Endothelial cell of umbilical vein (primary cell): ENCODE measurements around the gene ZDHHC14. TPM values are rescaled to one million over a fixed set of nuclear protein-coding genes. Genes with fewer than 3 reads are reported as not detected.

ENCODE experiments used
- BruUV-seq: library from RNA; stranded (reverse); fragments of 400-500 nt; replicated peaks from 2 replicates; lab custom pipeline; 2021; lab: Mats Ljungman, UMichigan
- CTCF ChIA-PET: fragments of 300-600, 350-600 bp; sonication (Branson Sonifier 250); formaldehyde crosslinking; loops from one replicate; lab custom pipeline; 2021; ENCODE audit warnings: antibody characterized with exemption, inconsistent platforms; lab: Charles Lee
- POLR2A ChIA-PET: fragments of 300-600, 350-600 bp; sonication (Branson Sonifier 250); formaldehyde crosslinking; loops from one replicate; lab custom pipeline; 2021; ENCODE audit warnings: antibody characterized with exemption, inconsistent platforms; lab: Charles Lee
- DNase-seq: peaks from one replicate; pipeline ENCODE4 v3.0.0-alpha.2; 2011; ENCODE audit warnings: low read depth, low spot score
- FAIRE-seq: peaks from 2 replicates; lab custom pipeline; 2011; peaks lifted over from hg19 to GRCh38; lab: Jason Lieb, UNC
- H2AFZ ChIP-seq: 2 replicates; pipeline ENCODE4 v1.6.0; 2012; ENCODE audit warnings: low read depth, low read length, control low read depth, inconsistent platforms
- H3K27ac ChIP-seq: 2 replicates; pipeline ENCODE4 v1.5.1; 2011; ENCODE audit warnings: low read depth, mild to moderate bottlenecking, control low read depth, low read length, moderate library complexity; ENCODE audit not compliant: insufficient read depth
- H3K27me3 ChIP-seq, 2 experiments: 2 replicates each; pipeline versions ENCODE4 v1.6.0 to v1.6.1; 2011; ENCODE audit warnings: low read length in 2 of 2, mixed read lengths in 1 of 2; ENCODE audit not compliant: control insufficient read depth in 2 of 2, insufficient read depth in 2 of 2
- H3K36me3 ChIP-seq, 2 experiments: 2 replicates in 1 of 2; 3 replicates in 1 of 2; pipeline ENCODE4 v1.5.1; 2011; ENCODE audit warnings: low read length in 2 of 2, mild to moderate bottlenecking in 1 of 2, moderate library complexity in 1 of 2; ENCODE audit not compliant: control insufficient read depth in 2 of 2, insufficient read depth in 2 of 2; ENCODE audit errors: extremely low read depth in 1 of 2
- H3K4me1 ChIP-seq: 3 replicates; pipeline ENCODE4 v1.5.1; 2011; ENCODE audit warnings: mild to moderate bottlenecking, low read length; ENCODE audit not compliant: control insufficient read depth, insufficient read depth; ENCODE audit errors: extremely low read depth
- H3K4me2 ChIP-seq: 2 replicates; pipeline ENCODE4 v1.6.1; 2011; ENCODE audit warnings: low read length, control low read depth, mixed read lengths; ENCODE audit not compliant: insufficient read depth
- H3K4me3 ChIP-seq, 3 experiments: fragments of 200-600 bp in 1 of 3; sonication (generic), shearing (Covaris generic) in 1 of 3; replicated peaks in 1 of 3; 2 replicates each; pipeline ENCODE4 v1.5.1; 2011 to 2016; ENCODE audit warnings: control low read depth in 3 of 3, low read length in 3 of 3, mild to moderate bottlenecking in 2 of 3, inconsistent platforms in 1 of 3, low read depth in 1 of 3, moderate library complexity in 1 of 3; ENCODE audit not compliant: insufficient read depth in 1 of 3
- H3K79me2 ChIP-seq: 2 replicates; pipeline ENCODE4 v1.6.0; 2012; ENCODE audit warnings: low read length, inconsistent platforms; ENCODE audit not compliant: control insufficient read depth, insufficient read depth
- H3K9ac ChIP-seq: replicated peaks from 2 replicates; pipeline ENCODE3; 2011; ENCODE audit warnings: low read length, control low read depth; ENCODE audit not compliant: insufficient read depth; ENCODE audit errors: extremely low read depth
- H3K9me1 ChIP-seq: replicated peaks from 3 replicates; pipeline ENCODE4 v1.6.0; 2011; ENCODE audit warnings: mild to moderate bottlenecking, low read length; ENCODE audit not compliant: control insufficient read depth, insufficient read depth; ENCODE audit errors: extremely low read depth
- H3K9me3 ChIP-seq: replicated peaks from 2 replicates; pipeline ENCODE4 v1.5.1; 2012; ENCODE audit warnings: low read length, inconsistent platforms; ENCODE audit not compliant: control insufficient read depth, insufficient read depth
- H4K20me1 ChIP-seq: replicated peaks from 2 replicates; pipeline ENCODE3; 2011; ENCODE audit warnings: mild to moderate bottlenecking, low read length; ENCODE audit not compliant: control insufficient read depth, insufficient read depth; ENCODE audit errors: extremely low read depth
- CTCF ChIP-seq, 2 donors: IDR thresholded peaks; 1 replicate in 1 of 2; 2 replicates in 1 of 2; pipeline ENCODE4 v1.5.1; 2011; ENCODE audit warnings: low read length in 2 of 2, mild to moderate bottlenecking in 2 of 2, moderate library complexity in 2 of 2, control low read depth in 1 of 2, inconsistent platforms in 1 of 2, low read depth in 1 of 2; ENCODE audit not compliant: insufficient read depth in 1 of 2; ENCODE audit errors: extremely low read depth in 1 of 2
- EZH2 ChIP-seq: IDR thresholded peaks from 2 replicates; pipeline ENCODE4 v1.6.1; 2012; ENCODE audit warnings: borderline replicate concordance, low read depth, mild to moderate bottlenecking, moderate library complexity, low read length, inconsistent platforms; ENCODE audit not compliant: severe bottlenecking
- FOS ChIP-seq: IDR thresholded peaks from 2 replicates; pipeline ENCODE4 v1.6.1; 2011; ENCODE audit warnings: mild to moderate bottlenecking, low read length, moderate library complexity, borderline replicate concordance; ENCODE audit not compliant: insufficient read depth
- GATA2 ChIP-seq: IDR thresholded peaks from 2 replicates; pipeline ENCODE4 v1.7.0; 2011; ENCODE audit warnings: low read depth, mild to moderate bottlenecking, moderate library complexity, mixed read lengths, low read length; ENCODE audit not compliant: insufficient read length, insufficient read depth
- JUN ChIP-seq: IDR thresholded peaks from 2 replicates; pipeline ENCODE4 v1.6.1; 2011; ENCODE audit warnings: borderline replicate concordance, low read depth; ENCODE audit not compliant: insufficient read length, insufficient read depth
- MAX ChIP-seq: IDR thresholded peaks from 2 replicates; pipeline ENCODE4 v1.6.1; 2011; ENCODE audit not compliant: insufficient read depth, insufficient read length
- MYC ChIP-seq: IDR thresholded peaks from one replicate; pipeline ENCODE4 v1.6.1; 2011; ENCODE audit warnings: mild to moderate bottlenecking, low read depth, low read length
- POLR2A ChIP-seq: IDR thresholded peaks from 2 replicates; pipeline ENCODE4 v1.6.1; 2012; ENCODE audit warnings: low read depth, mild to moderate bottlenecking, control low read depth, low read length
- POLR2AphosphoS5 ChIP-seq: IDR thresholded peaks from 2 replicates; pipeline ENCODE4 v1.6.1; 2012; ENCODE audit warnings: low read depth, mild to moderate bottlenecking, control low read depth, low read length, moderate library complexity; ENCODE audit not compliant: insufficient read depth
- dilution Hi-C: fragments of 300-500 bp; cut with MboI; formaldehyde crosslinking; loops from one replicate; pipeline ENCODE4 v1.15.0; 2019; ENCODE audit warnings: low sequenced_read_pairs; ENCODE audit not compliant: extremely low pct_ligation_motif_present
- intact Hi-C: fragments of 100-400 bp; cut with micrococcal nuclease; formaldehyde crosslinking; loops from one replicate; pipeline ENCODE4 v1.10.0; 2022
- polyA plus RNA-seq, 4 experiments: library from polyadenylated mRNA; depleted of rRNA in 3 of 4; stranded (reverse) in 3 of 4; unstranded in 1 of 4; fragments of >200 nt; gene quantifications; 2 replicates each; pipeline versions ENCODE4 v1.2.1 to v1.2.3, GENCODE V29; 2011 to 2012; ENCODE audit warnings: missing spikeins in 1 of 4
- total RNA-seq: library from RNA; stranded (reverse); gene quantifications from 2 replicates; pipeline ENCODE4 v1.2.3, GENCODE V29; 2021

Gene ZDHHC14
- total and polyA plus RNA-seq, 2 donors (not counting 3 experiments of a cell fraction or from before 2014, with no cell fraction given): 23.0 to 25.6 TPM

- no peak overlapping the region for H3K9ac ChIP-seq
- POLR2A ChIA-PET: no interaction called here
- H3K36me3 ChIP-seq: no peaks in the 10 kb centered on the region
- no TSS peak for BruUV-seq
- H3K79me2 ChIP-seq: no peaks in the 10 kb centered on the region
- FAIRE-seq: no peak
- no peak overlapping the region for H2AFZ ChIP-seq
- TF ChIP-seq JUN (no peak), FOS (no peak), POLR2AphosphoS5 (no peak), GATA2 (no peak), CTCF (IDR thresholded peaks at IDR 0.05; ENCODE audit: extremely low read depth in 1 of 2, insufficient read depth in 1 of 2, low read depth in 1 of 2, low read length in 2 of 2) (no peak), POLR2A (no peak), MYC (no peak), EZH2 (no peak), MAX (no peak)
- H3K9me1 ChIP-seq: no peaks in the 10 kb centered on the region
- H3K4me2 ChIP-seq: no peak overlapping the region
- H3K27ac ChIP-seq: no peak overlapping the region
- DNase-seq: no peak
- dilution Hi-C loops (no loop called here), intact Hi-C loops (no loop called here)
- no peak overlapping the region for H3K4me3 ChIP-seq
- H3K9me3 ChIP-seq: no peaks in the 10 kb centered on the region
- no peaks in the 10 kb centered on the region for H3K27me3 ChIP-seq
- no peaks in the 10 kb centered on the region for H3K4me1 ChIP-seq
- CTCF ChIA-PET: interaction anchor here (0.9 to 1.1 kb wide), 2 partner anchors 11 to 15 kb away, joined by 3 read pairs; no protein-coding TSS in a partner anchor
- H4K20me1 ChIP-seq: no peaks in the 10 kb centered on the region
Measured at GRCh38 chr6:157568702-157569101, 187.7 kb downstream of the ZDHHC14 start.
